Epithelial cell of proximal tubule (primary cell): ENCODE measurements around the gene BBX. TPM values are rescaled to one million over a fixed set of nuclear protein-coding genes. Genes with fewer than 3 reads are reported as not detected.

Experiments used
- DNase-seq: peaks from one replicate; pipeline ENCODE4 v3.0.0-alpha.2; 2011; ENCODE audit warnings: low read depth
- H3K4me3 ChIP-seq: 2 replicates; pipeline ENCODE4 v1.5.1; 2011; ENCODE audit warnings: low read depth, mild to moderate bottlenecking, low read length
- CTCF ChIP-seq: conservative IDR thresholded peaks from 2 replicates; pipeline ENCODE4 v1.5.1; 2012; ENCODE audit warnings: low read depth, mild to moderate bottlenecking, low read length
- total RNA-seq: library from RNA; depleted of rRNA; stranded (reverse); fragments of >200 nt; gene quantifications from 2 replicates; pipeline ENCODE4 v1.2.3, GENCODE V29; 2015

Gene BBX
- total RNA-seq, 1 donor from 2014 or later: 35.7 TPM

GRCh38 chr3:107668963-107669362 is 146.2 kb downstream of the BBX start:
- no peak for TF ChIP-seq CTCF
- DNase-seq: no peak
- H3K4me3 ChIP-seq: no peak overlapping the region

- no peak for TF ChIP-seq CTCF
- no peak for DNase-seq
Measured at GRCh38 chr3:107669669-107670068, 146.9 kb downstream of the BBX start.

DNA sequence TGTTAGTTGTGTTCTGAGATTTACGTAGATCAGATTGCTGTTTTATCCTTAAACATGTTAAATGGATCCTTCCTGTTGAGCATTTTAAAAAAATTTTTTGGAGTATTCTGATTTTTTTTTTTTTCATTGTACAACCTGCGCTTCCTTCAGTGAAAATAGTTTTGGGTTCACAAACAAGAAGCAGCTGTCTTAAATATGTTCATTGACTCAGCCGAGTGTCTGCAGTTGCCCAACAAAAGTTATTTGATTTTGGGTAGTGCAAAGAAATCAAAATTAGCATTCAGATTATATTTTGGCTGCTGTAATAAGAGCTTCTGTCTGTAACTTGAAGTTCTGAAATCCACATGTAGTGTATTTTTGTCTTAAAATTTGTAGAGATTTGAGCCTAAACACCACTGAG is 148.2 kb downstream of the BBX start:
- no peak overlapping the region for H3K4me3 ChIP-seq
- DNase-seq: no peak
- TF ChIP-seq CTCF: no peak

More at GRCh38 chr3:107669669-107670068, 146.9 kb downstream of the BBX start:
- H3K4me3 ChIP-seq: no peak overlapping the region

GRCh38 chr3:107674371-107674770 is 151.6 kb downstream of the BBX start:
- no peak overlapping the region for H3K4me3 ChIP-seq
- peak; percentile 12 for TF ChIP-seq CTCF
- DNase-seq: peak; percentile 37

DNA sequence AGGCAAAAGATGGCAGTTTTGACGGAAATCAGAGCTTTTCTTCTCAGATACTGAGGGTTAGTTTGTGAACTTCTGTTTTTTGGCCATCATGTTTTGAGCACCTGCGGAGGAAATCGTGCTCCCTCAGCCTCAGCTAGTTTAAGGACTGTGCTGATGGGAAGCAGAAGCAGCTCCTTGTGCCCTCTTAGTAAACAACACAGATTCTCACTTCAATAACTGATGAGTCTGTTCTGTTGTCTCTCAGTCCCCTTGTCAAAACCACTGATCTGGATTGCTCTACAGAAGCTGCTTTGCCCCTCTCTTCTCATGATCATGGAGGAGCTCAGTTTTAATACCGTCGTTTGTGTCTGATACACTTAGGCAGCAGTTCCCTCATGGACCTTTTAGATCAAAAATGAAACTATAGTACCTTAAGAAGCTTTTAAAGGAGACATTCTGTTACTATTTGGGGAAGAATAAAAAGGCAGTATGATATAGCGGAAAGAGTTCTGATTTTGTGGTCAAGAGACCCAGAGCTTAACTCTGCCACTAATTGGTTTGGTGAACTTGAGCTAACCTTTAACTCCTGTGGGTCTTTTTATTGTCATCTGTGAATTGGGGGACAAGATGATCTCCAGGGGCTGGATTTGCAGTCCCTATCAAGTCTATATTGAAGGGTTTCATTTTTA is 152.6 kb downstream of the BBX start:
- no peak for TF ChIP-seq CTCF
- H3K4me3 ChIP-seq: no peak overlapping the region

GRCh38 chr3:107676469-107677309 is 153.9 kb downstream of the BBX start:
- no peak overlapping the region for H3K4me3 ChIP-seq
- no peak for DNase-seq
- peak; percentile 48 for TF ChIP-seq CTCF

More for the DNA sequence above, 152.6 kb downstream of the BBX start:
- no peak for DNase-seq
